OCI-LY1 (cell line): ENCODE data around the gene SPRED2.

Experiments used
- CTCF ChIP-seq: fragments of 200-600 bp; sonication (generic), shearing (Covaris generic); IDR thresholded peaks from 2 replicates; pipeline ENCODE4 v1.5.1; 2017; ENCODE audit warnings: mild to moderate bottlenecking, antibody characterized with exemption, low read length, moderate library complexity, mixed read lengths
- EZH2 ChIP-seq: fragments of 200-600 bp; sonication (generic), shearing (Covaris generic); IDR thresholded peaks from 2 replicates; pipeline ENCODE4 v1.8.0; 2017; ENCODE audit warnings: borderline replicate concordance, mixed run types, mild to moderate bottlenecking, antibody characterized with exemption, low read length, moderate library complexity, mixed read lengths

DNA sequence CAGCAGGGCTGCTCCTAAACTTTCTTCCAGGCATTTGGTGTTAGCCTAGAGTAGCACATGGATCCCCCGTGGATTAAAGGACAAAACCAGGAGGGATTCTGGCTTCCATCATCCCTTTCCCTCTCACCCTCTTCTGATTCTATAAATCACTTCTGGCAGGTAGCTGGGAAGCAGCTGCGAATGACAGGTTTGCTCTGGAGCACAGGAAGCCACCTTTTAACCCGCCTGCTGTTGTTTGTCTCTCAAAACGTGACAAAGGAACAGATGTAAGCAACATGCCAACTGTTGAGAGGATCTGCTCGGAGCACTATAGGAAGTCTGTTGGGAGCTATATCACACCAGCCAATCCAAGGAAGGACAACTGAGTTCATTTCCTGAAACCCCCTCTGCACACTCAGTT is 102.9 kb downstream of the SPRED2 start:
- TF ChIP-seq EZH2 (no peak), CTCF (no peak)
